H9 (cell line): ENCODE measurements around the gene FBXL13. TPM values are rescaled to one million over a fixed set of nuclear protein-coding genes. Genes with fewer than 3 reads are reported as not detected.

Experiments
- DNase-seq: peaks from one replicate; pipeline ENCODE4 v3.0.0-alpha.2; 2017
- H2AFZ ChIP-seq: one replicate; pipeline ENCODE4 v1.6.1; 2013; ENCODE audit warnings: mild to moderate bottlenecking, low read length, control low read depth, moderate library complexity
- H2AK5ac ChIP-seq: 2 replicates; pipeline ENCODE4 v1.6.1; 2013; ENCODE audit warnings: low read length, control low read depth, mixed read lengths; ENCODE audit not compliant: insufficient read length
- H2BK120ac ChIP-seq: one replicate; pipeline ENCODE4 v1.6.1; 2013; ENCODE audit warnings: low read depth, mild to moderate bottlenecking, low read length, control low read depth, inconsistent platforms; ENCODE audit not compliant: poor library complexity, severe bottlenecking
- H2BK12ac ChIP-seq: 2 replicates; pipeline ENCODE4 v1.6.1; 2013; ENCODE audit warnings: low read length, control low read depth, mixed read lengths, low read depth; ENCODE audit not compliant: insufficient read length
- H2BK15ac ChIP-seq: 2 replicates; pipeline ENCODE4 v1.6.1; 2013; ENCODE audit warnings: low read depth, low read length, control low read depth
- H2BK20ac ChIP-seq: one replicate; pipeline ENCODE4 v1.6.1; 2013; ENCODE audit warnings: low read depth, mild to moderate bottlenecking, low read length, control low read depth, inconsistent platforms; ENCODE audit not compliant: poor library complexity, severe bottlenecking
- H2BK5ac ChIP-seq: 2 replicates; pipeline ENCODE4 v1.6.1; 2013; ENCODE audit warnings: low read length, control low read depth, mixed read lengths; ENCODE audit not compliant: insufficient read length
- H3K14ac ChIP-seq: 2 replicates; pipeline ENCODE4 v1.6.1; 2013; ENCODE audit warnings: low read length, control low read depth; ENCODE audit not compliant: insufficient read depth
- H3K18ac ChIP-seq: 2 replicates; pipeline ENCODE4 v1.6.1; 2013; ENCODE audit warnings: low read depth, mild to moderate bottlenecking, mixed read lengths, low read length, control low read depth; ENCODE audit not compliant: insufficient read length
- H3K23ac ChIP-seq: 2 replicates; pipeline ENCODE4 v1.6.1; 2013; ENCODE audit warnings: low read length, control low read depth, mixed read lengths, low read depth; ENCODE audit not compliant: insufficient read length
- H3K23me2 ChIP-seq: 2 replicates; pipeline ENCODE4 v1.6.1; 2013; ENCODE audit warnings: low read depth, mild to moderate bottlenecking, mixed read lengths, low read length, control low read depth; ENCODE audit not compliant: insufficient read length, poor library complexity, severe bottlenecking
- H3K27ac ChIP-seq: 2 replicates; pipeline ENCODE4 v1.5.1; 2013; ENCODE audit warnings: low read length, control low read depth, mixed read lengths, low read depth; ENCODE audit not compliant: insufficient read length
- H3K27me3 ChIP-seq: 2 replicates; pipeline ENCODE4 v1.6.1; 2013; ENCODE audit warnings: low read length, control low read depth, inconsistent platforms; ENCODE audit not compliant: insufficient read depth
- H3K4ac ChIP-seq: 2 replicates; pipeline ENCODE4 v1.6.1; 2013; ENCODE audit warnings: low read depth, mild to moderate bottlenecking, control low read depth, inconsistent platforms, low read length, moderate library complexity
- H3K4me1 ChIP-seq: 2 replicates; pipeline ENCODE4 v1.6.1; 2013; ENCODE audit warnings: low read length, control low read depth, inconsistent platforms; ENCODE audit not compliant: insufficient read depth
- H3K4me2 ChIP-seq: 2 replicates; pipeline ENCODE4 v1.6.1; 2013; ENCODE audit warnings: low read length, control low read depth, mixed read lengths; ENCODE audit not compliant: insufficient read length, insufficient read depth
- H3K56ac ChIP-seq: 2 replicates; pipeline ENCODE4 v1.6.1; 2013; ENCODE audit warnings: low read depth, mild to moderate bottlenecking, mixed read lengths, low read length, control low read depth; ENCODE audit not compliant: insufficient read length
- H3K79me1 ChIP-seq: 2 replicates; pipeline ENCODE4 v1.6.1; 2013; ENCODE audit warnings: low read depth, mild to moderate bottlenecking, moderate library complexity, low read length, control low read depth, inconsistent platforms; ENCODE audit not compliant: insufficient read depth, poor library complexity, severe bottlenecking
- H3K79me2 ChIP-seq: 2 replicates; pipeline ENCODE4 v1.6.1; 2013; ENCODE audit warnings: low read length, control low read depth, inconsistent platforms; ENCODE audit not compliant: insufficient read depth
- H3K9ac ChIP-seq: 2 replicates; pipeline ENCODE4 v1.6.1; 2013; ENCODE audit warnings: low read length, control low read depth, mixed read lengths; ENCODE audit not compliant: insufficient read length; ENCODE audit errors: extremely low read depth
- H3K9me3 ChIP-seq: one replicate; pipeline ENCODE4 v1.6.1; 2013; ENCODE audit warnings: low read depth, low read length, inconsistent platforms; ENCODE audit not compliant: control insufficient read depth
- H3T11ph ChIP-seq: one replicate; pipeline ENCODE4 v1.6.1; 2013; ENCODE audit warnings: mild to moderate bottlenecking, low read length, control low read depth, inconsistent platforms
- H4K20me1 ChIP-seq: one replicate; pipeline ENCODE4 v1.6.1; 2013; ENCODE audit not compliant: control insufficient read depth, insufficient read length, insufficient read depth
- H4K5ac ChIP-seq: 2 replicates; pipeline ENCODE4 v1.6.1; 2013; ENCODE audit warnings: low read depth, mild to moderate bottlenecking, mixed read lengths, low read length, control low read depth; ENCODE audit not compliant: insufficient read length
- H4K8ac ChIP-seq: replicated peaks from 2 replicates; pipeline ENCODE4 v1.6.1; 2013; ENCODE audit warnings: low read length, control low read depth, mixed read lengths, low read depth; ENCODE audit not compliant: insufficient read length
- H4K91ac ChIP-seq: 2 replicates; pipeline ENCODE4 v1.6.1; 2013; ENCODE audit warnings: low read depth, mild to moderate bottlenecking, moderate library complexity, mixed read lengths, low read length, control low read depth; ENCODE audit not compliant: insufficient read length
- H3K27ac Mint-ChIP-seq, 3 experiments: 2 replicates in 2 of 3; 3 replicates in 1 of 3; pipeline ENCODE4 v1.8.0; 2020 to 2021; ENCODE audit warnings: mixed read lengths in 3 of 3, mild to moderate bottlenecking in 1 of 3, moderate library complexity in 1 of 3
- H3K27me3 Mint-ChIP-seq: 2 replicates; pipeline ENCODE4 v1.8.0; 2021; ENCODE audit warnings: low read depth, mild to moderate bottlenecking, moderate library complexity, mixed read lengths
- H3K36me3 Mint-ChIP-seq, 3 experiments: 2 replicates in 2 of 3; 3 replicates in 1 of 3; pipeline ENCODE4 v1.8.0; 2020 to 2021; ENCODE audit warnings: low read depth in 3 of 3, mixed read lengths in 3 of 3; ENCODE audit not compliant: insufficient read depth in 1 of 3
- H3K4me1 Mint-ChIP-seq, 2 experiments: 2 replicates each; pipeline ENCODE4 v1.8.0; 2020; ENCODE audit warnings: mixed read lengths in 2 of 2
- H3K4me3 Mint-ChIP-seq, 2 experiments: 2 replicates in 1 of 2; 3 replicates in 1 of 2; pipeline ENCODE4 v1.8.0; 2020 to 2021; ENCODE audit warnings: mild to moderate bottlenecking in 2 of 2, mixed read lengths in 2 of 2, moderate library complexity in 1 of 2
- H3K9me3 Mint-ChIP-seq, 2 experiments: 2 replicates in 1 of 2; 3 replicates in 1 of 2; pipeline ENCODE4 v1.8.0; 2020; ENCODE audit warnings: mild to moderate bottlenecking in 2 of 2, mixed read lengths in 2 of 2, moderate library complexity in 1 of 2
- CTCF ChIP-seq: fragments of 200-600 bp; sonication (generic); conservative IDR thresholded peaks from 3 replicates; pipeline ENCODE4 v1.8.0; 2021; ENCODE audit warnings: antibody characterized with exemption, mild to moderate bottlenecking
- WGBS: extraction: QIAGEN DNeasy Blood & Tissue Kit; methylation state at CpG from one replicate; pipeline ENCODE4 v1.1.7; 2013; ENCODE audit warnings: missing lambda C conversion rate, low lambda C conversion rate, mixed read lengths; ENCODE audit not compliant: insufficient read length; ENCODE audit errors: extremely low coverage; 5-methylcytosine and 5-hydroxymethylcytosine counted together
- total RNA-seq: library from RNA; stranded (reverse); gene quantifications from 2 replicates; pipeline ENCODE4 v1.2.1, GENCODE V29; 2021

FBXL13 gene
- total RNA-seq, 1 experiment from 2014 or later, result 4.4 TPM

GRCh38 chr7:103075337-103075918 lies 832 bp upstream of the FBXL13 start:
- H3K27ac ChIP-seq, result no peak overlapping the region
- H4K91ac ChIP-seq, result no peak overlapping the region
- no peak overlapping the region for H2BK120ac ChIP-seq
- Mint-ChIP-seq H3K27me3 (no peaks in the 10 kb centered on the region), H3K27ac (peak overlapping the region; percentile 88 to 97 (median 95); a peak in 6 of 7 replicates), H3K4me1 (peaks cover 16 to 25% of the 10 kb centered on the region in 2 experiments), H3K4me3 (peak overlapping the region; percentile 93 to 97), H3K36me3 (peaks cover 11 to 22% (median 15%) of the 10 kb centered on the region in 3 experiments; a peak in 6 of 7 replicates), H3K9me3 (peaks cover 1 to 3% of the 10 kb centered on the region in 2 experiments; a peak in 2 of 5 replicates)
- H3K9me3 ChIP-seq, result no peaks in the 10 kb centered on the region
- H4K5ac ChIP-seq, result no peak overlapping the region
- no peaks in the 10 kb centered on the region for H3K27me3 ChIP-seq
- no peak overlapping the region for H4K8ac ChIP-seq
- no peak overlapping the region for H2BK12ac ChIP-seq
- peaks cover 3% of the 10 kb centered on the region; the same call in 1 of the 2 replicates for H3K79me2 ChIP-seq
- H3K9ac ChIP-seq, result peak overlapping the region; percentile 74
- no peaks in the 10 kb centered on the region for H3K4me1 ChIP-seq
- H3K23me2 ChIP-seq, result peaks cover 13% of the 10 kb centered on the region
- peak; percentile 89 for DNase-seq
- H2AFZ ChIP-seq, result no peak overlapping the region
- no peaks in the 10 kb centered on the region for H3K79me1 ChIP-seq
- no peak overlapping the region for H2AK5ac ChIP-seq
- H3K18ac ChIP-seq, result peak overlapping the region; percentile 27
- no peak overlapping the region for H3T11ph ChIP-seq
- H2BK20ac ChIP-seq, result no peak overlapping the region
- no peak overlapping the region for H3K23ac ChIP-seq
- no peak overlapping the region for H2BK5ac ChIP-seq
- no CpG with 5 or more reads among the region's 36 CpGs for WGBS
- no peak for TF ChIP-seq CTCF
- H4K20me1 ChIP-seq, result no peaks in the 10 kb centered on the region
- H3K4ac ChIP-seq, result no peak overlapping the region
- H3K14ac ChIP-seq, result no peak overlapping the region
- peak overlapping the region; percentile 63 for H3K4me2 ChIP-seq
- H2BK15ac ChIP-seq, result no peak overlapping the region
- no peak overlapping the region for H3K56ac ChIP-seq
